ENCODE results near the gene PLXNA2.

The PLXNA2 gene

GRCh38 chr1:208111646-208112190, 132.5 kb downstream of the PLXNA2 start:
- no peak for DNase-seq

- peak; percentile 30 for DNase-seq
Observed at GRCh38 chr1:208110296-208110695, 133.9 kb downstream of the PLXNA2 start.

- no peak for DNase-seq
Observed at GRCh38 chr1:208108646-208109330, 135.4 kb downstream of the PLXNA2 start.

GRCh38 chr1:208108213-208108608, 136.0 kb downstream of the PLXNA2 start:
- no peak for DNase-seq

- DNase-seq, result no peak
Observed at GRCh38 chr1:208107425-208108212, 136.6 kb downstream of the PLXNA2 start.

- no peak for DNase-seq
Observed at GRCh38 chr1:208106218-208106617, 138.0 kb downstream of the PLXNA2 start.

- no peak for DNase-seq
Observed at GRCh38 chr1:208105756-208106155, 138.4 kb downstream of the PLXNA2 start.

- no peak for DNase-seq
Observed at GRCh38 chr1:208103597-208104513, 140.3 kb downstream of the PLXNA2 start.

- DNase-seq, result peak; percentile 87
Observed at GRCh38 chr1:208101661-208102431, 142.3 kb downstream of the PLXNA2 start.

- peak; percentile 90 for DNase-seq
Observed at GRCh38 chr1:208100906-208101305, 143.3 kb downstream of the PLXNA2 start.

- DNase-seq, result no peak
Observed at GRCh38 chr1:208100106-208100505, 144.1 kb downstream of the PLXNA2 start.

- DNase-seq, result no peak
Observed at GRCh38 chr1:208098773-208099172, 145.4 kb downstream of the PLXNA2 start.

- DNase-seq, result peak; percentile 21
Observed at GRCh38 chr1:208093754-208094719, 150.1 kb downstream of the PLXNA2 start.

- no peak for DNase-seq
Observed at GRCh38 chr1:208093046-208093445, 151.1 kb downstream of the PLXNA2 start.

- no peak for DNase-seq
Observed at GRCh38 chr1:208090388-208091301, 153.5 kb downstream of the PLXNA2 start.

- DNase-seq, result no peak
Observed at GRCh38 chr1:208089761-208090370, 154.3 kb downstream of the PLXNA2 start.

- DNase-seq, result no peak
Observed at GRCh38 chr1:208089149-208089548, 155.0 kb downstream of the PLXNA2 start.

GRCh38 chr1:208088319-208088718, 155.9 kb downstream of the PLXNA2 start:
- DNase-seq, result no peak
